ENCODE measurements around the gene TP53BP2.
"Not testable (repeated sequence)": the region's sequence is repeated elsewhere in the genome, so short reads cannot be mapped to it uniquely, and the experiment has no call there.

Gene TP53BP2

GRCh38 chr1:223870617-223871574, 25.1 kb upstream of the TP53BP2 start:
- no peak overlapping the region for H3K4me3 ChIP-seq
- no peaks in the 10 kb centered on the region for H3K4me1 ChIP-seq
- in situ Hi-C loops (cut with MboI; ENCODE audit: low sequenced_read_pairs): no loop called here
- peaks cover 32% of the 10 kb centered on the region for H3K27me3 ChIP-seq (ENCODE audit: low read depth)
- H3K36me3 ChIP-seq (replicated peaks): no peaks in the 10 kb centered on the region
- peaks cover 2% of the 10 kb centered on the region for H3K9me3 ChIP-seq
- no peak for DNase-seq (ENCODE audit: low spot score in 2 of 2)

GRCh38 chr1:223864599-223865368, 19.0 kb upstream of the TP53BP2 start:
- H3K36me3 ChIP-seq (replicated peaks); in situ Hi-C loops (cut with MboI; ENCODE audit: low sequenced_read_pairs); H3K9me3 ChIP-seq; H3K4me1 ChIP-seq; H3K4me3 ChIP-seq; DNase-seq (ENCODE audit: low spot score in 2 of 2): not testable (repeated sequence)
- peaks cover 35% of the 10 kb centered on the region for H3K27me3 ChIP-seq (ENCODE audit: low read depth)

- in situ Hi-C loops (cut with MboI; ENCODE audit: low sequenced_read_pairs): no loop called here
- H3K36me3 ChIP-seq (replicated peaks): no peaks in the 10 kb centered on the region
- DNase-seq (ENCODE audit: low spot score in 2 of 2): no peak
- no peak overlapping the region for H3K4me3 ChIP-seq
- H3K9me3 ChIP-seq: peaks cover 6% of the 10 kb centered on the region
- H3K27me3 ChIP-seq (ENCODE audit: low read depth): peaks cover 32% of the 10 kb centered on the region
- H3K4me1 ChIP-seq: no peaks in the 10 kb centered on the region
These were observed 18.3 kb upstream of the TP53BP2 start for GRCh38 chr1:223864084-223864483.

GRCh38 chr1:223861904-223862303, 16.2 kb upstream of the TP53BP2 start:
- in situ Hi-C loops (cut with MboI; ENCODE audit: low sequenced_read_pairs): no loop called here
- Histone ChIP-seq H3K36me3 (replicated peaks) (no peaks in the 10 kb centered on the region), H3K4me3 (no peak overlapping the region), H3K9me3 (peaks cover 6% of the 10 kb centered on the region), H3K4me1 (no peaks in the 10 kb centered on the region), H3K27me3 (ENCODE audit: low read depth) (peaks cover 18% of the 10 kb centered on the region)
- no peak for DNase-seq (ENCODE audit: low spot score in 2 of 2)

- H3K9me3 ChIP-seq: no peaks in the 10 kb centered on the region
- in situ Hi-C loops (cut with MboI; ENCODE audit: low sequenced_read_pairs): no loop called here
- no peak overlapping the region for H3K4me3 ChIP-seq
- no peaks in the 10 kb centered on the region for H3K4me1 ChIP-seq
- DNase-seq (ENCODE audit: low spot score in 2 of 2): no peak
- no peaks in the 10 kb centered on the region for H3K36me3 ChIP-seq (replicated peaks)
- peaks cover 8% of the 10 kb centered on the region for H3K27me3 ChIP-seq (ENCODE audit: low read depth)
These were observed 14.4 kb upstream of the TP53BP2 start for GRCh38 chr1:223860051-223860622.

GRCh38 chr1:223859058-223859457, 13.3 kb upstream of the TP53BP2 start:
- H3K36me3 ChIP-seq (replicated peaks): no peaks in the 10 kb centered on the region
- in situ Hi-C loops (cut with MboI; ENCODE audit: low sequenced_read_pairs): no loop called here

GRCh38 chr1:223856386-223856785, 10.6 kb upstream of the TP53BP2 start:
- Histone ChIP-seq H3K36me3 (replicated peaks) (no peaks in the 10 kb centered on the region), H3K9me3 (no peaks in the 10 kb centered on the region)
- in situ Hi-C loops (cut with MboI; ENCODE audit: low sequenced_read_pairs): no loop called here

More at GRCh38 chr1:223859058-223859457, 13.3 kb upstream of the TP53BP2 start:
- DNase-seq (ENCODE audit: low spot score in 2 of 2): no peak
- no peaks in the 10 kb centered on the region for H3K9me3 ChIP-seq
- peaks cover 8% of the 10 kb centered on the region for H3K27me3 ChIP-seq (ENCODE audit: low read depth)
- H3K4me3 ChIP-seq: no peak overlapping the region
- no peaks in the 10 kb centered on the region for H3K4me1 ChIP-seq

GRCh38 chr1:223853748-223854147, 8.0 kb upstream of the TP53BP2 start:
- no peak overlapping the region for H3K4me3 ChIP-seq
- H3K9me3 ChIP-seq: no peaks in the 10 kb centered on the region
- no peaks in the 10 kb centered on the region for H3K36me3 ChIP-seq (replicated peaks)
- no peak for DNase-seq (ENCODE audit: low spot score in 2 of 2)
- no peaks in the 10 kb centered on the region for H3K27me3 ChIP-seq (ENCODE audit: low read depth)
- no peaks in the 10 kb centered on the region for H3K4me1 ChIP-seq
- in situ Hi-C loops (cut with MboI; ENCODE audit: low sequenced_read_pairs): no loop called here

More at GRCh38 chr1:223856386-223856785, 10.6 kb upstream of the TP53BP2 start:
- no peak for DNase-seq (ENCODE audit: low spot score in 2 of 2)
- peaks cover 8% of the 10 kb centered on the region for H3K27me3 ChIP-seq (ENCODE audit: low read depth)
- H3K4me1 ChIP-seq: no peaks in the 10 kb centered on the region
- no peak overlapping the region for H3K4me3 ChIP-seq

- Histone ChIP-seq H3K9me3 (no peaks in the 10 kb centered on the region), H3K36me3 (replicated peaks) (no peaks in the 10 kb centered on the region), H3K4me3 (no peak overlapping the region), H3K27me3 (ENCODE audit: low read depth) (no peaks in the 10 kb centered on the region), H3K4me1 (no peaks in the 10 kb centered on the region)
- in situ Hi-C loops (cut with MboI; ENCODE audit: low sequenced_read_pairs): no loop called here
- no peak for DNase-seq (ENCODE audit: low spot score in 2 of 2)
These were observed 7.5 kb upstream of the TP53BP2 start for GRCh38 chr1:223853275-223853674.

- Histone ChIP-seq H3K27me3 (ENCODE audit: low read depth) (no peaks in the 10 kb centered on the region), H3K9me3 (no peaks in the 10 kb centered on the region), H3K4me1 (no peaks in the 10 kb centered on the region), H3K36me3 (replicated peaks) (no peaks in the 10 kb centered on the region), H3K4me3 (no peak overlapping the region)
- in situ Hi-C loops (cut with MboI; ENCODE audit: low sequenced_read_pairs): no loop called here
- DNase-seq (ENCODE audit: low spot score in 2 of 2): no peak
These were observed 6.6 kb upstream of the TP53BP2 start for GRCh38 chr1:223852337-223852736.

- no peaks in the 10 kb centered on the region for H3K36me3 ChIP-seq (replicated peaks)
- no peak for DNase-seq (ENCODE audit: low spot score in 2 of 2)
- no peaks in the 10 kb centered on the region for H3K27me3 ChIP-seq (ENCODE audit: low read depth)
- H3K9me3 ChIP-seq: no peaks in the 10 kb centered on the region
- H3K4me3 ChIP-seq: no peak overlapping the region
- peaks cover 6% of the 10 kb centered on the region for H3K4me1 ChIP-seq
- in situ Hi-C loops (cut with MboI; ENCODE audit: low sequenced_read_pairs): no loop called here
These were observed 3.9 kb upstream of the TP53BP2 start for GRCh38 chr1:223849352-223850254.

- in situ Hi-C loops (cut with MboI; ENCODE audit: low sequenced_read_pairs): no loop called here
- Histone ChIP-seq H3K4me3 (no peak overlapping the region), H3K4me1 (peaks cover 10% of the 10 kb centered on the region), H3K9me3 (no peaks in the 10 kb centered on the region), H3K27me3 (ENCODE audit: low read depth) (no peaks in the 10 kb centered on the region), H3K36me3 (replicated peaks) (no peaks in the 10 kb centered on the region)
- DNase-seq (ENCODE audit: low spot score in 2 of 2): no peak
These were observed 2.8 kb upstream of the TP53BP2 start for GRCh38 chr1:223848536-223848935.

GRCh38 chr1:223847781-223848345, 2.1 kb upstream of the TP53BP2 start:
- H3K4me1 ChIP-seq: peaks cover 12% of the 10 kb centered on the region
- in situ Hi-C loops (cut with MboI; ENCODE audit: low sequenced_read_pairs): no loop called here
- DNase-seq (ENCODE audit: low spot score in 2 of 2): no peak
- H3K9me3 ChIP-seq: no peaks in the 10 kb centered on the region
- H3K4me3 ChIP-seq: no peak overlapping the region
- no peaks in the 10 kb centered on the region for H3K27me3 ChIP-seq (ENCODE audit: low read depth)
- no peaks in the 10 kb centered on the region for H3K36me3 ChIP-seq (replicated peaks)
